ENCODE results near the gene HELZ. TPM values are rescaled to one million over a fixed set of nuclear protein-coding genes. Genes with fewer than 3 reads are reported as not detected.
"Not testable (repeated sequence)": the region's sequence is repeated elsewhere in the genome, so short reads cannot be mapped to it uniquely, and the experiment has no call there.

Gene HELZ
- polyA plus RNA-seq, 6 donors from 2014 or later = 34.5 to 94.7 (median 75.5) TPM

DNA sequence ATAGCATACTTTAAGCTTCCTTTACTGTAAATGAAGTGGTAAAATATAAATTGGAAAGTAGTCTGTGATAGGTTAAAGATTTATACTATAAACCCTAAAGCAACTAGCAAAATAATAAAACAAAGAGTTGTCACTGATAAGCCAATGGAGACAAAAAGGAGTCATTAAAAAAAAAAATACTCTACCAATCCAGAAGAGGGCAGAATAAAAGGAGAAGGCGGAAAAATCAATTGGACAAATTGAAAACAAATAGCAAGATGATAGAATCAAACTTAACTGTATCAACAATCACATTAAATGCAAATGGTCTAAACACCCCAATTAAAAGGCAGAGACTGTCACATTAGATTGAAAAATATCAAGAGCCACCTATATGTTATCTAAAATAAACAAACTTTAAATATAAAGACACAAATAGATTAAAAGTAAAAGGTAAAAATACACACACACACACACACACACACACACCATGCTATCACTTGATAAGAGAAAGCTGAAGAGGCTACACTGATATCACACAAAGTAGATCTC, 128.9 kb downstream of the HELZ start:
- Mint-ChIP-seq H3K4me1 (peaks cover 0 to 6% (median 0%) of the 10 kb centered on the region in 3 donors), H3K27me3 (no peaks in the 10 kb centered on the region), H3K4me3 (no peak overlapping the region), H3K36me3 (peaks cover 56 to 78% of the 10 kb centered on the region in 2 donors), H3K9me3 (peaks cover 2 to 27% (median 17%) of the 10 kb centered on the region in 7 donors), H3K27ac (peak overlapping the region in 1 of 6 donors; percentile 68)
- ATAC-seq (ENCODE audit: low read depth in 2 of 2) = no peak
- DNase-seq = no peak

DNA sequence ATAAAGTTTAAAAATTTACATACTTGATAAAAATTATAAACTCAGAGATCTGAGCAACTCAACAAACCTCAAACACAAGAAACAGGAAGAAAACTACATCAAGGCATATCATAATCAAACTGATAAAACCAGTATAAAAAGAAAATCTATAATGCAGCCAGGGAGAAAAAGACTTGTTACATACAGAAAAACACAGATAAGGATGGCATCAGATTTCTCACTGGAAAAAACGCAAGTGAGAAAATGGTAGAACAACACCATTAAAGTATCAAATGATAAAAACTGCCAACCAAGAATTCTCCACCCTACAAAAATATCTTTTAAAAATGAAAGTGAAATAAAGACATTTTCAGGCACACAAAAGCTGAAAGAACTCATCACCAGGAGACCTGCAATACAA, 129.6 kb downstream of the HELZ start:
- Mint-ChIP-seq H3K4me3 (no peak overlapping the region), H3K9me3 (peaks cover 2 to 27% (median 17%) of the 10 kb centered on the region in 7 donors), H3K27ac (peak overlapping the region in 1 of 6 donors; percentile 43), H3K36me3 (peaks cover 60 to 77% of the 10 kb centered on the region in 2 donors), H3K27me3 (no peaks in the 10 kb centered on the region), H3K4me1 (peaks cover 0 to 6% (median 4%) of the 10 kb centered on the region in 3 donors)
- ATAC-seq (ENCODE audit: low read depth in 2 of 2) = no peak
- DNase-seq = no peak

DNA sequence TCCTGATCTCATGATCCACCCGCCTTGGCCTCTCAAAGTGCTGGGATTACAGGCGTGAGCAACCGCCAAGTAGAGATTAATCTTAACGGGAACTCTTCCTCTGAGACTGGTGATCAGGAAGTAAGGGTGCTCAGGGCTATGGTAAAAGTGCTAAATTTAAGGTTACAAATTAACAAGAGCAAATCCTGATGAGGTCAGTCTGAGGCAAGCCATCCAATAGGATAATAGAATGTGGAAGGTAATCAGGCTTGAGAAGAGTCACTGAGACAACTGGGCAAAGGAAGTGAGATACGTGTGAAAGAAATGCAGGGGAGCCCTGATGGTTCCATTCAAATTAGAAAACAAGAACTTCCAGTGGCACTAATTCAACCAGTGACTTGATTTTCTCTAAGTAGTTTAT, 131.5 kb downstream of the HELZ start:
- H3K9me3 Mint-ChIP-seq = peaks cover 2 to 25% (median 17%) of the 10 kb centered on the region in 7 donors
- H3K36me3 Mint-ChIP-seq = peaks cover 60 to 74% of the 10 kb centered on the region in 2 donors
- H3K4me3 Mint-ChIP-seq = no peak overlapping the region
- peak overlapping the region in 1 of 6 donors; percentile 81 for H3K27ac Mint-ChIP-seq
- DNase-seq = no peak
- ATAC-seq (ENCODE audit: low read depth in 2 of 2) = no peak
- H3K4me1 Mint-ChIP-seq = peaks cover 0 to 6% (median 4%) of the 10 kb centered on the region in 3 donors
- H3K27me3 Mint-ChIP-seq = no peaks in the 10 kb centered on the region

DNA sequence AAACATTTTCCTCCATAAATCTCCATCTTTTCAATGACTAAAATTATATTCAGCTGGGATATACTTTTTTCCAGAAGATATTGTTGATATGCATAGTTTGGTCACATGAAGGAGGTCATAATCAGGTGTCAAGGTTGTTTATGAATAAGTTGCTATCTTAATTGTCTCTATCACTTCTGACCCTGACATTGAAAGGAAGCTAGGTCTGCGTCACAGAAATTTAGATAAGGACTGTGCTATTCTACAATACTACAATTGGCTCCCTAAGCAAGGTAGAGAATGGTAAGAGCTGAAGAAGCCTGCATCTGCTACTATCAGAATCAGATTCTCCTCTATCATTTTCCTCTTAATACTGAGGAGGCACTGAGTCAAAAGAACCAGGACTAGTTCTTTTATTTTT, 133.2 kb downstream of the HELZ start:
- no peak overlapping the region for H3K4me3 Mint-ChIP-seq
- no peak for DNase-seq
- no peaks in the 10 kb centered on the region for H3K27me3 Mint-ChIP-seq
- peaks cover 2 to 21% (median 11%) of the 10 kb centered on the region in 7 donors for H3K9me3 Mint-ChIP-seq
- peak overlapping the region in 1 of 6 donors; percentile 44 for H3K27ac Mint-ChIP-seq
- peaks cover 0 to 6% (median 4%) of the 10 kb centered on the region in 3 donors for H3K4me1 Mint-ChIP-seq
- ATAC-seq (ENCODE audit: low read depth in 2 of 2) = no peak
- H3K36me3 Mint-ChIP-seq = peaks cover 73 to 76% of the 10 kb centered on the region in 2 donors

DNA sequence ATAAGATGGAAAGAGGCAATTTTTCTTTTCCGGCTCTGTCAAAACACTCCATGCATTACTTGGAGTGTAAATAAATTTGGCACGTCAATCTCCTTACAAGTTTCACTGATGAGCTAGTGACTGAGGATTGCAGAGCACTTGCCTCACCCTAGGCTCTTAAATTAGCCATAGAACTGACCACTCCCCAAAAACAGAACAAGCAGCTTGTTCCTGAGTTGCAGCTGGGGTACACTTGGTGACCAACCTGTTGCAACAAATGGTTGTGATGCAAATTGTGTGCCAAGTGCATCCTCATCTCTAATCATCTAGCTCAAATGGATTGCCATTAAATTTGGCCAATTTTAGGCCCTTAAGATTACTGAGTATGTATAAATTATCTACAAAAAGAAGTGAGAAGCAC, 133.7 kb downstream of the HELZ start:
- Mint-ChIP-seq H3K36me3 (peaks cover 70 to 72% of the 10 kb centered on the region in 2 donors), H3K9me3 (peaks cover under 1 to 17% (median 6%) of the 10 kb centered on the region in 7 donors), H3K27me3 (no peaks in the 10 kb centered on the region), H3K4me3 (no peak overlapping the region), H3K4me1 (peaks cover 0 to 6% (median 4%) of the 10 kb centered on the region in 3 donors), H3K27ac (no peak overlapping the region)
- ATAC-seq (ENCODE audit: low read depth in 2 of 2) = no peak
- no peak for DNase-seq

DNA sequence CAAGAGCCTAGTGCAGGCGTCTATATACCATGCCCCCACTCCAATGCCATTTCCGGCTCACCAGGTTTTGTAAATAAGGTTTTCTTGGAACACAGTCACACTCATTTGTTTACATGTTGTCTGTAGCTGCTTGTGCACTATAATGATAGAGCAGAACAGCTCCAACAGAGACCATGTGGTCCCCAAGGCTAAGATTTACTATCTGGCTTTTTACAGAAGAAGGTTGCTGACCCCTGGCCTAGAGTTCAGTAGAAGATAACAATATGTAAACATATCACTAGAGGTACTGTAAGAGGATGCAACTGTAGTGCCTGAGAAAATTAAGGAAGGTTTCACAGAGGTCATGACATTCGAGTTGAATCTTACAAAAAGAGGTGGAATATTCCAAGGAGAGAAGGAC, 134.4 kb downstream of the HELZ start:
- Mint-ChIP-seq H3K27me3 (no peaks in the 10 kb centered on the region), H3K4me3 (no peak overlapping the region), H3K27ac (peak overlapping the region in 1 of 6 donors; percentile 58), H3K9me3 (peaks cover 0 to 10% (median 1%) of the 10 kb centered on the region in 7 donors), H3K4me1 (peaks cover 0 to 6% (median 4%) of the 10 kb centered on the region in 3 donors), H3K36me3 (peaks cover 63 to 65% of the 10 kb centered on the region in 2 donors)
- no peak for DNase-seq
- ATAC-seq (ENCODE audit: low read depth in 2 of 2) = no peak

DNA sequence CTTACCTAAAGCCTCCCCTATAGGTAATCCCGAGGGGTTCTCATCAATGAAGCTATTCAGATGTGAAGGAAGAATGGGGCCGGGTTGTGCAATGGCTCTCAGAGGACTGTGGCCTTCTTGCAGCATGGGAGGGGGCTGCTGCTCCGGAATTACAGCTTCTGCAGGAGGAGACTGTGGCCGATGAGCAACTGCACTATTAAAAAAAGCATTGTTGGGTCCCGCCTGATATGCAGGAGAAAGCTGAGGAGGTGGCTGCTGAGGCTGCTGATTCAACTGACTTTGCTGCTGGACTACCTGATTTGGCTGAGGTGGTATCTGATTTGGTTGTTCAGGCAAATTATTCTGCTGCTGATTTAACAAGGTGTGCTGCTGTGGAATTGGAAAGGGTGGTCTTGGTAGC, 135.9 kb downstream of the HELZ start:
- H3K27me3 Mint-ChIP-seq = no peaks in the 10 kb centered on the region
- DNase-seq (no peak), ATAC-seq (ENCODE audit: low read depth in 2 of 2) (no peak)
- H3K4me3 Mint-ChIP-seq = no peak overlapping the region
- H3K4me1 Mint-ChIP-seq = peaks cover 4 to 16% (median 7%) of the 10 kb centered on the region in 3 donors
- no peaks in the 10 kb centered on the region for H3K9me3 Mint-ChIP-seq
- H3K27ac Mint-ChIP-seq = peak overlapping the region in 1 of 6 donors; percentile 61
- peaks cover 57 to 65% of the 10 kb centered on the region in 2 donors for H3K36me3 Mint-ChIP-seq

DNA sequence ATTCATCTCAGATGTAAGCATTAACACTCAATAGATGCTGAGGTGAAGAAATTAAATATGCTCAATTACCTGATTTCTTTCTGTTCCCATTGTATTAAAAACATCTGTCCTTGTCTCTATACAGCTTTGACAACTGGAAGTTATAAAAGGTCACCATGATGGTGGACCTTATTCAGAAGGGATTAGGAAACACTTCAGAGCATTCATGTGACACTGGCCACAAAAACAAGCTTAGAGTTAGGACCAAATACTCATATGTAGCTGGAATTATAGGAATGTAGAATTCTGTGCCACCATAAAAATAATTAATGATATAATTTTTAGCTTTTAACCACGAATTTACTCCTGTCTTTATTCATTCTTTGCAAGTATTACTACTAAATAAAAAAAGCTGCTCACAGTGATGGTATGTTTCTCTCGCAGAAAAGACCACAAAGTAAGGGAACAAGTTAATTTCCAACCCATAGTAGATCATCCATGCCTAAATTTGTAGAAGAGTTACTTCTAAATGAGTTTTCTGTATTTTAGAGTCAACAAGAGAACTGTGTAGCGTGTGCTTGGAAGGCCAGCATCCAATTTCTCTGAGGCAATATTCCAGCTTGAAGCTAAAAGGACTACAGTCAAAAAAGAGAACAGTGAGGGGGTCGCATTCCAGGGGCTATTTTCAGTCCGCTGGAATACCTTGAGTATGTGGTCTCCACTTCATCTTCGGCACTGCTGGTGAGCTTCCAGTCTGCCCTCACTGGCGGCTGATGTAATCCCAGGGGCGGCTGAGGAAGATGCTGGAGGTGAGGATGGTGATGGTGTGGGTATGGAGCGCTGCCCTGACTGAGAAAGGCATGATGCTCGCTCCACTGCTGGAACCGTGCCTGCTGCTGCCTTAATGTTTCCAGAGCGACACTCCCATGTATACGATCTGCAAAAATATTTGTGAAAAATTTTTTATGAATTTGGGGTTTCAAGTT, 136.9 kb downstream of the HELZ start:
- Mint-ChIP-seq H3K36me3 (peaks cover 54 to 62% of the 10 kb centered on the region in 2 donors), H3K4me1 (peaks cover 4 to 23% (median 16%) of the 10 kb centered on the region in 3 donors), H3K9me3 (no peaks in the 10 kb centered on the region), H3K27ac (peak overlapping the region in 1 of 6 donors; percentile 47), H3K4me3 (no peak overlapping the region), H3K27me3 (no peaks in the 10 kb centered on the region)
- DNase-seq (no peak), ATAC-seq (ENCODE audit: low read depth in 2 of 2) (no peak)

DNA sequence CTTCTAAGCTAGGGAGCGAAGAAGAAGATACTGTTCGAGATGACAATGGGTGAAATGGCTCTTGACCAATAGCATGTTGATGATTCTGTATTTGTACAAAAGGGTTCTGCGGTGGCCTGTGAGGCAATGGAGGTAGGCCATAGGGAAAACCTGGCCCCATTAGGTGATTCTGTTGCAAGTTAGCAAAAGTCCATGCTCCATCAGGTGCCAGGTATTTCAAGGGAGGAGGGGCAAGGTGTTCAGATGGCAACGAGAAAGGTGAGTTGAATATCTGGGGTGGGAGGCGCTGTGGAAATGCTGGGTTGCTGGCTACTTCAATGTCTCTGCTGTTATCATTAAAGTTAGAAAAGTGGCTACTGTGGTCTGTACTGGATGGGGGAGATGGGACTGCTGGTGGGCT, 137.8 kb downstream of the HELZ start:
- Mint-ChIP-seq H3K36me3 (peaks cover 49 to 53% of the 10 kb centered on the region in 2 donors), H3K9me3 (no peaks in the 10 kb centered on the region)

DNA sequence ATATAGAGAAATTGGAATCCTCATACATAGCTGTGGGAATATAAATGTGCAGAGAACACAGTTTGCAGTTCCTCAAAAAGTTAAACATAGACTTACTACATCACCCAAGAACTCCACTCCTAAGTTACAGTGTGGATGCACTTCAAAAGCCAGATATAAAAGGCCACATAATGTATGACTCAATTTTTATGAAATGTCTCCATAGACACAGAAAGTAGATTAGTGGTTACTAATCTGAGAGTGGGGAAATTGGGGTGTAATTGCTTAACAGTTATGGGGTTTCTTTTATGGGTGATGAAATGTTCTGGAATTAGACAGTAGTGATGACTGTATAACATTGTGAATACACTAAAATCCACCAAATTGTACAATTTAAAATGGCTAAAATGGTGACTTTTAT, 139.8 kb downstream of the HELZ start:
- H3K4me3 Mint-ChIP-seq = no peak overlapping the region

More for the DNA sequence above, 137.8 kb downstream of the HELZ start:
- no peaks in the 10 kb centered on the region for H3K27me3 Mint-ChIP-seq
- peaks cover 10 to 20% (median 16%) of the 10 kb centered on the region in 3 donors for H3K4me1 Mint-ChIP-seq
- ATAC-seq (ENCODE audit: low read depth in 2 of 2) (no peak), DNase-seq (no peak)
- H3K27ac Mint-ChIP-seq = peak overlapping the region in 1 of 6 donors; percentile 5
- no peak overlapping the region for H3K4me3 Mint-ChIP-seq

DNA sequence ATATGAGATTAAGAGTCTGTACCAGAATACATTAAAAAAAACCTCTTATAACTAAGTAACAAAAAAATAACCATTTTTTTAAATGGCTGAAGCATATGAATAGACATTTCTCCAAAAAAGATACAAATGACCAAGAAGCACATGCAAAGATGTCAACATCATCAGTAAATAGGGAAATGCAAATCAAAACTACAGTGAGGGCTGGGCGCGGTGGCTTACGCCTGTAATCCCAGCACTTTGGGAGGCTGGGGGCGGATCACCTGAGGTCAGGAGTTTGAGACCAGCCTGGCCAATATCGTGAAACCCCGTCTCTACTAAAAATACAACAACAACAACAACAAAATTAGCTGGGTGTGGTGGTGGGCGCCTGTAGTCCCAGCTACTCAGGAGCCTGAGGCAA, 140.4 kb downstream of the HELZ start:
- DNase-seq; H3K9me3 Mint-ChIP-seq; H3K27ac Mint-ChIP-seq; H3K4me3 Mint-ChIP-seq; ATAC-seq (ENCODE audit: low read depth in 2 of 2); H3K27me3 Mint-ChIP-seq: not testable (repeated sequence)
- peaks cover 42 to 51% of the 10 kb centered on the region in 2 donors for H3K36me3 Mint-ChIP-seq
- peaks cover 10 to 30% (median 23%) of the 10 kb centered on the region in 3 donors for H3K4me1 Mint-ChIP-seq

More for the DNA sequence above, 139.8 kb downstream of the HELZ start:
- Mint-ChIP-seq H3K27ac (no peak overlapping the region), H3K27me3 (no peaks in the 10 kb centered on the region), H3K4me1 (peaks cover 10 to 29% (median 23%) of the 10 kb centered on the region in 3 donors), H3K9me3 (no peaks in the 10 kb centered on the region), H3K36me3 (peaks cover 38 to 50% of the 10 kb centered on the region in 2 donors)
- DNase-seq (no peak), ATAC-seq (ENCODE audit: low read depth in 2 of 2) (no peak)

DNA sequence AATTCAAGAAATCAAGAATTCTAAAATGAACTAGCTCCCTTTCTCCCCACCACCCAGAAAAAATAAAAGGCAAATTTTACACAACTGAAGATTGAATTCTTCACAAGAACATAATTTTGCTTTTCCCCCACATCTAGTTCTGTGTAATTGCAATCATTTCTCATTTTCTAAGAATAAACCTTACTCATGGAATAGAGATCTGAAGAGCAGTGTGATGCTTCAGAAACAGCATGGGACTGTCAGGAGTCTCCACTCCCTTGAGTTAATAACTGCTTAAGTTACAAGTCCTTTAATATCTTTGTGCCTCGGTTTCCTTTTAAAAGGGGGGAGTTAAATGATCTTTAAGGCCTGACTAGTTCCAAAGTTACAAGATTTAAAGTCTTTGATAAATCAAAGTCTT, 147.0 kb downstream of the HELZ start:
- Mint-ChIP-seq H3K27ac (no peak overlapping the region), H3K27me3 (no peaks in the 10 kb centered on the region), H3K4me3 (no peak overlapping the region), H3K9me3 (no peaks in the 10 kb centered on the region), H3K36me3 (peaks cover 16 to 19% of the 10 kb centered on the region in 2 donors), H3K4me1 (peaks cover 13 to 24% (median 18%) of the 10 kb centered on the region in 3 donors)
- ATAC-seq (ENCODE audit: low read depth in 2 of 2) = no peak
- no peak for DNase-seq

DNA sequence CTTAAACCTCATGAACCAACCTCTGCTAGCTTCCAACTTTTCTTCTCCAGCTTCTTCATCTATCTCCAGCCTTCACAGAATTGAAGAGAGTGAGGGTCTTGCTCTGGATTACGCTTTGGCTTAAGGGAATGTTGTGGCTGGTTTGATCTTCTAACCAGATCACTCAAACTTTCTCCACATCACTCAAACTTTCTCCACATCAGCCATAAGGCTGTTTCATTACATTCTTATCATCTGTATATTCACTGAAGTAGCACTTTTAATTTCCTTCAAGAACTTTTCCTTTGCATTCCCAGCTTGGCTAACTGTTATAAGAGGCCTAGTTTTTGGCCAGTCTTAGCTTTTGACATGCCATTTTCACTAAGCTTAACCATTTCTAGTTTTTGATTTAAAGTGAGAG, 148.4 kb downstream of the HELZ start:
- ATAC-seq (ENCODE audit: low read depth in 2 of 2) = no peak

More for the DNA sequence above, 148.4 kb downstream of the HELZ start:
- Mint-ChIP-seq H3K27ac (peak overlapping the region in 2 of 6 donors; percentile 12 to 82), H3K36me3 (peaks cover 15 to 24% of the 10 kb centered on the region in 2 donors), H3K27me3 (no peaks in the 10 kb centered on the region), H3K9me3 (no peaks in the 10 kb centered on the region), H3K4me1 (peaks cover 13 to 23% (median 20%) of the 10 kb centered on the region in 3 donors), H3K4me3 (no peak overlapping the region)
- DNase-seq = no peak

Measured in naive B cell (primary cell).